ENCODE data around the gene NFIC. TPM values are rescaled to one million over a fixed set of nuclear protein-coding genes. Genes with fewer than 3 reads are reported as not detected.
A peak's percentile ranks its signal among the peaks of the same experiment; 100 is the strongest.

NFIC gene
- total RNA-seq, 6 donors from 2014 or later, result 96.1 to 175 (median 154) TPM

DNA sequence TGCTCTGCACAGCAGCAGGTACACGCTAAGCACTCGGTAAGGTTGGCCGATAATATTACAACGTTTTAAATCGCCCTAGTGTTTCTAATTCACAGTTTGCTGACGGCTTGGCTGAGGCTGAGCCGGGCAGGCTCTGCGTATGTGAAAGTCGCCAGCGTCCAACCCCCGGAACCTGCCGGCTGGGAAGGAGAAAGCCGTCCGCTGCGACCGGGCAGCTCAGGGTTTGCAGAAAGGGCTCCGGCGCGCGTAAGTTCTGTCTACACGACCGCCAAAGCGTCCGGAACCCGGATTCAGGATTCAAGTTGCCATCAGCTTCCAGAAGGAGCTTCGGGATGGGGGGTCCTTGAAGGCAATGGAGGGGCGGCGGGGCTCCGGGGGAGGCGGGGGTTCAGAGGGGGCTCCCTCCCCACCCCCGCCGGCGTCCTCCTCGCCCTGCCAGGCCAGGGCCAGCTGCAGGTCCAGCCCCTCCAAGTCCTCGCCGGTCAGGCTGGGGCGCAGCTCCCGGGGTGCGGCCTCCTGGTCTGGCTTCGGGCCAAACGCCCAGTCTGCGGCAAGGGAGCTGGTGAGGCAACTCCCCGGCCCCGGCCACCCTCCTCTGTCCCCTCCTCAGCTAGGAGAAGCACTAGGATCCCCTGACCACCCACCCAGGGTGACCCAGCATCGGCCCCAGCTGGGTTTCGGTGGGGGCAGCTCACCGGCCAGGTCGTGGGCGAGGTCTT, 116.3 kb downstream of the NFIC start:
- H3K4me1 ChIP-seq, result peaks cover 0 to 16% (median 0%) of the 10 kb centered on the region in 4 donors
- H3K9me3 ChIP-seq, result no peaks in the 10 kb centered on the region
- no peak overlapping the region for H3K4me3 ChIP-seq
- TF ChIP-seq, protein P1, sequence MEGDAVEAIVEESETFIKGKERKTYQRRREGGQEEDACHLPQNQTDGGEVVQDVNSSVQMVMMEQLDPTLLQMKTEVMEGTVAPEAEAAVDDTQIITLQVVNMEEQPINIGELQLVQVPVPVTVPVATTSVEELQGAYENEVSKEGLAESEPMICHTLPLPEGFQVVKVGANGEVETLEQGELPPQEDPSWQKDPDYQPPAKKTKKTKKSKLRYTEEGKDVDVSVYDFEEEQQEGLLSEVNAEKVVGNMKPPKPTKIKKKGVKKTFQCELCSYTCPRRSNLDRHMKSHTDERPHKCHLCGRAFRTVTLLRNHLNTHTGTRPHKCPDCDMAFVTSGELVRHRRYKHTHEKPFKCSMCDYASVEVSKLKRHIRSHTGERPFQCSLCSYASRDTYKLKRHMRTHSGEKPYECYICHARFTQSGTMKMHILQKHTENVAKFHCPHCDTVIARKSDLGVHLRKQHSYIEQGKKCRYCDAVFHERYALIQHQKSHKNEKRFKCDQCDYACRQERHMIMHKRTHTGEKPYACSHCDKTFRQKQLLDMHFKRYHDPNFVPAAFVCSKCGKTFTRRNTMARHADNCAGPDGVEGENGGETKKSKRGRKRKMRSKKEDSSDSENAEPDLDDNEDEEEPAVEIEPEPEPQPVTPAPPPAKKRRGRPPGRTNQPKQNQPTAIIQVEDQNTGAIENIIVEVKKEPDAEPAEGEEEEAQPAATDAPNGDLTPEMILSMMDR (IDR thresholded peaks at IDR 0.05), result no peak
- TF ChIP-seq POLR2AphosphoS5 (IDR thresholded peaks at IDR 0.05) (no peak), POLR2A (IDR thresholded peaks at IDR 0.05) (no peak), EP300 (IDR thresholded peaks at IDR 0.05) (no peak)
- peaks cover 0 to 29% (median 10%) of the 10 kb centered on the region in 4 donors for H3K27me3 ChIP-seq
- DNase-seq, result peak in 1 of 2 donors; percentile 81
- ATAC-seq (ENCODE audit: low FRiP score in 2 of 2), result no peak
- H3K27ac ChIP-seq, result no peak overlapping the region
- no peaks in the 10 kb centered on the region for H3K36me3 ChIP-seq
- 65 to 68% methylated on average over 16 to 36 of the region's 49 CpGs for WGBS, 2 donors

DNA sequence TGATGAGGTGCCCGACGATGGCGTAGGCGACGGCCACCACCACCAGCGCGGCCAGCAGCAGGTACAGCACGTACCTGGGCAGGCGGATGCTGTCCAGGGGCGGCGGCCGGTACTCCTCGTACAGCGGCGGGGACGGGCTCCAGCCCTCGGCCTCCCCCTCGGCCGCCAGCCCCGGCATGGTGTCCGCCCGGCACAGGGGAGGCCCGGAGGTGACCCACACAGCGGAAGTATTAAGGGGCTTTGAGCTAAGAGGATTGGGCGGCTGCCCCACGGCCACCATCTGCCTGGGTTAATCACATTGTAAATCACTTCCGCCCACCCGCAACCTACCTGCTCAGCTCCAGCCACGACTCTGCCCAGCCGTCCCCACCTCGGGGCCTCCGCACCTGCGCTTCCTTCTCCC, 116.8 kb downstream of the NFIC start, which contains the start of gene SMIM44:
TSS of gene SMIM44 (minus strand) at position 216 of the 403 bp plus-strand sequence. CDS start at position 178, 38 bp downstream.
- Histone ChIP-seq H3K27ac (no peak within 1 kb of the TSS), H3K27me3 (peaks cover 0 to 29% (median 10%) of the 10 kb centered on the region in 4 donors), H3K4me1 (peaks cover 0 to 16% (median 0%) of the 10 kb centered on the region in 4 donors), H3K9me3 (no peaks in the 10 kb centered on the region), H3K4me3 (no peak within 1 kb of the TSS), H3K36me3 (no peaks in the 10 kb centered on the region)
- TF ChIP-seq, protein P1 (IDR thresholded peaks at IDR 0.05), result no peak
- DNase-seq, result no peak
- 79 to 83% methylated on average over 10 to 33 of the region's 33 CpGs for WGBS, 2 donors
- ATAC-seq (ENCODE audit: low FRiP score in 2 of 2), result no peak

DNA sequence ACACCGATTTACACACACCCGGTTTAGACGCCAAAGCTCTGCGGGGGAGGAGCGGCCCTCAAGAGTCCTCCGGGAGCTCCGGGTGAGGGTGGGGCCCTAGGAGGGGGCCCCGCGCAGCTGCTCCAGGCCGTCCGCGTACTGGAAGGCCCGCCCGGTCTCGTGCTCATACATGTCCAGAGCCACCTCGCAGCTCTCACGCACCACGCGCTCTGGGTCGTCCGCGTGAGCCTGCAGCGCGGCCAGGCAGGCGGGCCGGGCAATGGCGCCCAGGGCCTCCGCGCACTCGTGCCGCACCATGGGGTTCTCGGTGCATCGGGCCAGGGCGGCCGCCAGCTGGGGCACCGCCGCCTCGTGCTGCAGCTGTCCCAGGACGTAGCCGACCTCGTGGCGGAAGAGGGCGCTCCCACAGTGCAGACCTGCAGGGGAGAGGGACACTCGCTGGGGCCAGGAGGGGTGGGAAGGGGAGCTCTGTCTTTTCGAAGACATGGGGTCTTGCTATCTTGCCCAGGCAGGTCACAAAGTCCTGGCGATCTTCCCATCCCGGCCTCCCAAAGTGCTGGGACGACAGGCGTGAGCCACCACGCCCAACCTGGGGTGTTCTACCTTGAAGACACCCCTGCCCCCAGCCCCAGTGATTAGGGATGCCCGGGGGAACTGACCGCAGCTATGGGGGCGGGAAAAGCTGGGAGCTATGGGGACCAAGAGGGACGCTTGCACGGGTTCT, 125.2 kb downstream of the NFIC start:
- WGBS, 2 donors, result 95% methylated on average over 34 to 53 of the region's 55 CpGs
- TF ChIP-seq, protein P1 (IDR thresholded peaks at IDR 0.05), result no peak
- TF ChIP-seq EP300 (IDR thresholded peaks at IDR 0.05) (no peak), POLR2A (IDR thresholded peaks at IDR 0.05) (no peak), POLR2AphosphoS5 (IDR thresholded peaks at IDR 0.05) (no peak)

DNA sequence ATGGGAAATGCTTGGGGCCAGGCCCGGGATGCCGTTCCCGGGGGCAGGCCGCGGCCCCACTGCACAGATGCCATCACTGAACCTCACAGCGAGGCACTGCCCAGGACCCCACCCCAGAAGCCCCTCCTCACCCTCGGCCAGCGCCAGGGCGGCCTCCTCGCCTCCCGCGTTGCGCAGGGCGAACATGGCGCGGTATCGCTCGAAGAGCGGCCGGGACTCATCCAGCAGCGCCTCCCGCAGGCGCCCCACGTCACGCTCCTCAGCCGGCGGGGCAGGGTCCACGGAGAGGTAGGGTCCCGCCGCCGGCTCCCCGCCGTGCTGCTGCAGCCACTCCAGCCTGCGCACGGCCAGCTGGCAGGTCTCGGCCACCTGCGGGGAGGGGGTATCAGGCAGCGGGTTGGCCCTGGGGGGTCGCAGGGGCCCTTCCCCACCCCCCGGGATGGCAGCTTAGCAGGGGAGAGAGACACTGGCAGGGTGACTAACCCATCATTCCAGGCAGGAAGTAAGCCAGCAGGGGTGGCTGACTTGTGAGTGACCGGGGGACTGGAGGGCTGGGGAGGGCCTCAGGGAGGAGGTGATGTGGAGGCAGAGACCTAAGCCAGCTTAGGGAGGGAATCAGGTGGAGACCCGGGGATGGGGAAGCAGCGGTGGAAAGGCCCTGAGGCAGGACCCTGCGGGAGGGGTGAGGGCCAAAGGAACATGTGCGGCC, 125.9 kb downstream of the NFIC start:
- Histone ChIP-seq H3K4me3 (no peak overlapping the region), H3K27me3 (no peaks in the 10 kb centered on the region), H3K27ac (no peak overlapping the region), H3K36me3 (peaks cover 4 to 67% (median 53%) of the 10 kb centered on the region in 4 donors), H3K9me3 (no peaks in the 10 kb centered on the region), H3K4me1 (no peaks in the 10 kb centered on the region)
- 98% methylated on average over 35 to 38 of the region's 45 CpGs for WGBS, 2 donors
- DNase-seq, result peak in 1 of 2 donors; percentile 79
- no peak for ATAC-seq (ENCODE audit: low FRiP score in 2 of 2)
- TF ChIP-seq POLR2AphosphoS5 (IDR thresholded peaks at IDR 0.05) (no peak), EP300 (IDR thresholded peaks at IDR 0.05) (no peak), POLR2A (IDR thresholded peaks at IDR 0.05) (no peak)
- TF ChIP-seq, protein P1 (IDR thresholded peaks at IDR 0.05), result no peak

More for the DNA sequence above, 125.2 kb downstream of the NFIC start:
- H3K4me3 ChIP-seq, result no peak overlapping the region
- DNase-seq, result peak in 1 of 2 donors; percentile 84
- H3K9me3 ChIP-seq, result no peaks in the 10 kb centered on the region
- peak in 1 of 2 donors; percentile 9 for ATAC-seq (ENCODE audit: low FRiP score in 2 of 2)
- H3K27ac ChIP-seq, result no peak overlapping the region
- H3K36me3 ChIP-seq, result peaks cover 4 to 65% (median 52%) of the 10 kb centered on the region in 4 donors
- H3K27me3 ChIP-seq, result no peaks in the 10 kb centered on the region
- no peaks in the 10 kb centered on the region for H3K4me1 ChIP-seq

All from upper lobe of left lung (tissue), 6 donors.